ENCODE measurements around the gene PHOX2A. TPM values are rescaled to one million over a fixed set of nuclear protein-coding genes. Genes with fewer than 3 reads are reported as not detected.
A peak's percentile ranks its signal among the peaks of the same experiment; 100 is the strongest.

The PHOX2A gene
- total RNA-seq, 6 experiments from 2014 or later, result not detected

DNA sequence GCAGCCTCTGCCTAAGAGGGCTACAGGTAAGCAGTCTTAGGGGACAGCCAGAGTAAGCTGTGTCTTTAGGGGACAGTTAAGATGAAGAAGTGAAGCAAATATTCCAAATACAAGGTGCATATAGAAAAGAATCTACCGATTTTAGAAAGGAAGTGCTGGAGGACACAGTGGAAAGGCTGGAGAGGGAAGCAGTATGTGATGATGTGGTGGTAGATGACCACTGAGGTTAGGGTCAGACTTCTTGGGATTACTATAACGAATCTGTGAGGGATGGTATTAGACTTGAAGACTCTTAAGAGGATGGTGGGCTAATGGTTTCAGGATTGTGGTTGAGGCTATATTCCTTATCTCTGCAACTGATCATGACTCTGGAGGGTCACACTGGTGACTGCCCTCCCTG lies 40.0 kb upstream of the PHOX2A start:
- H3K9me3 Mint-ChIP-seq, result no peaks in the 10 kb centered on the region
- H3K4me3 Mint-ChIP-seq, result no peak overlapping the region
- H3K4me1 Mint-ChIP-seq (ENCODE audit: low read depth), result peaks cover 12% of the 10 kb centered on the region
- H3K27me3 Mint-ChIP-seq (ENCODE audit: insufficient read depth), result no peaks in the 10 kb centered on the region
- no peaks in the 10 kb centered on the region for H3K36me3 Mint-ChIP-seq (ENCODE audit: low read depth)
- no peak overlapping the region for H3K27ac Mint-ChIP-seq
- no peak for DNase-seq
- TF ChIP-seq, protein P1, sequence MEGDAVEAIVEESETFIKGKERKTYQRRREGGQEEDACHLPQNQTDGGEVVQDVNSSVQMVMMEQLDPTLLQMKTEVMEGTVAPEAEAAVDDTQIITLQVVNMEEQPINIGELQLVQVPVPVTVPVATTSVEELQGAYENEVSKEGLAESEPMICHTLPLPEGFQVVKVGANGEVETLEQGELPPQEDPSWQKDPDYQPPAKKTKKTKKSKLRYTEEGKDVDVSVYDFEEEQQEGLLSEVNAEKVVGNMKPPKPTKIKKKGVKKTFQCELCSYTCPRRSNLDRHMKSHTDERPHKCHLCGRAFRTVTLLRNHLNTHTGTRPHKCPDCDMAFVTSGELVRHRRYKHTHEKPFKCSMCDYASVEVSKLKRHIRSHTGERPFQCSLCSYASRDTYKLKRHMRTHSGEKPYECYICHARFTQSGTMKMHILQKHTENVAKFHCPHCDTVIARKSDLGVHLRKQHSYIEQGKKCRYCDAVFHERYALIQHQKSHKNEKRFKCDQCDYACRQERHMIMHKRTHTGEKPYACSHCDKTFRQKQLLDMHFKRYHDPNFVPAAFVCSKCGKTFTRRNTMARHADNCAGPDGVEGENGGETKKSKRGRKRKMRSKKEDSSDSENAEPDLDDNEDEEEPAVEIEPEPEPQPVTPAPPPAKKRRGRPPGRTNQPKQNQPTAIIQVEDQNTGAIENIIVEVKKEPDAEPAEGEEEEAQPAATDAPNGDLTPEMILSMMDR (IDR thresholded peaks at IDR 0.05), result no peak

DNA sequence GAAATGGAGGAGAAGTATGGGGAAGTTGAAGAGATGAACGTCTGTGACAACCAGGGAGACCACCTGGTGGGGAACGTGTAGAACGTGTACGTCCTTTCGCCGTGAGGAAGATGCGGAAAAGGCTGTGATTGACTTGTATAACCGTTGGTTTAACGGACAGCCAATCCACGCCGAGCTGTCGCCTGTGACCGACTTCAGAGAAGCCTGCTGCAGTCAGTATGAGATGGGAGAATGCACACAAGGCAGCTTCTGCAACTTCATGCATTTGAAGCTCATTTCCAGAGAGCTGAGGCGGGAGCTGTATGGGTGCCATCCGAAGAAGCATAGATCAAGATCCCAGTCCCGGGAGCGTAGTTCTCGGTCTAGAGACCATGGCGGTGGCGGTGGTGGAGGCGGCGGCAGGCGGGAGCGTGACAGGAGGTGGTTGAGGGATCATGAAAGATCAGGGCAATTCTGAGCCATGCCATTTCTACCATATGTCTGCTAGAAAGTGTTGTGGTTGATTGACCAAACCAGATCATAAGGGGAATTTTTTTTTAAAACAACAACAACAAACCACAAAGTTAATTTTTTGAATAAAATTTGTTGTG lies 36.8 kb upstream of the PHOX2A start:
- DNase-seq, result no peak
- Mint-ChIP-seq H3K4me3 (no peak overlapping the region), H3K9me3 (no peaks in the 10 kb centered on the region), H3K4me1 (ENCODE audit: low read depth) (peaks cover 19% of the 10 kb centered on the region), H3K27me3 (ENCODE audit: insufficient read depth) (no peaks in the 10 kb centered on the region), H3K36me3 (ENCODE audit: low read depth) (no peaks in the 10 kb centered on the region), H3K27ac (no peak overlapping the region)
- TF ChIP-seq, protein P1 (IDR thresholded peaks at IDR 0.05), result no peak

DNA sequence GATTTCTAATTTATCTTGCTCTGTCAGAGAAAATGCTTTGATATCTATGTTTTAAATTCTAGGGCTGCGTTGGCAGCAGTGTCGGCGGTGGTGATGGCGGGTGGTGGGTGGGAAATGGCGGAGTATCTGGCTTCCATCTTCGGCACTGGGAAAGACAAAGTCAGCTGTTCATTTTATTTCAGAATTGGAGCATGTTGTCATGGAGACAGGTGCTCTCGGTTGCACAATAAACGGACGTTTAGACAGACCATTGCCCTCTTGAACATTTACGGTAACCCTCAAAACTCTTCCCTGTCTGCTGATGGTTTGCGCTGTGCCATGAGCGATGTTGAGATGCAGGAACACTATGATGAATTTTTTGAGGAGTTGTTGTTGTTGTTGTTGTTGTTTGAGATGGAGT lies 36.1 kb upstream of the PHOX2A start:
- Mint-ChIP-seq H3K4me1 (ENCODE audit: low read depth) (peaks cover 19% of the 10 kb centered on the region), H3K4me3 (no peak overlapping the region), H3K27me3 (ENCODE audit: insufficient read depth) (no peaks in the 10 kb centered on the region), H3K36me3 (ENCODE audit: low read depth) (no peaks in the 10 kb centered on the region), H3K9me3 (no peaks in the 10 kb centered on the region), H3K27ac (no peak overlapping the region)
- TF ChIP-seq, protein P1 (IDR thresholded peaks at IDR 0.05), result no peak
- no peak for DNase-seq

DNA sequence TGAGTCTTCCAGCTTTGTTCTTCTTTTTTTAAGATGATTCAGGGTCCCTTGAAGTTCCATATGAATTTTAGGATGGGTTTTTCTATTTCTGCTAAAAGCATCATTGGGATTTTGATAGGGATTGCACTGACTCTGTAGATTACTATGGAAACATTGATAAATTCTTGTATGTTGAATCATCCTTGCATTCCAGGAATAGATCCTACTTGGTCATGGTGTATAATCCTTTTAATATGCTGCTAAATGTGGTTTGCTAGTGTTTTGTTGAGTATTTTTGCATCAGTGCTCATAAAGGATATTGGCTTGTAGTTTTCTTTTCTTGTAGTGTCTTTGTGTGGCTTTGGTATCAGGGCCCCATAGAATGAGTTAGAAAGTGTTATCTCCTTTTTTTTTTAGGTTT lies 34.9 kb upstream of the PHOX2A start:
- TF ChIP-seq, protein P1 (IDR thresholded peaks at IDR 0.05), result no peak
- peak; percentile 65 for DNase-seq
- Mint-ChIP-seq H3K27ac (peak overlapping the region; percentile 71), H3K4me1 (ENCODE audit: low read depth) (peaks cover 19% of the 10 kb centered on the region), H3K9me3 (no peaks in the 10 kb centered on the region), H3K4me3 (peak overlapping the region; percentile 66), H3K27me3 (ENCODE audit: insufficient read depth) (no peaks in the 10 kb centered on the region; the same call in 1 of the 2 replicates), H3K36me3 (ENCODE audit: low read depth) (no peaks in the 10 kb centered on the region)

DNA sequence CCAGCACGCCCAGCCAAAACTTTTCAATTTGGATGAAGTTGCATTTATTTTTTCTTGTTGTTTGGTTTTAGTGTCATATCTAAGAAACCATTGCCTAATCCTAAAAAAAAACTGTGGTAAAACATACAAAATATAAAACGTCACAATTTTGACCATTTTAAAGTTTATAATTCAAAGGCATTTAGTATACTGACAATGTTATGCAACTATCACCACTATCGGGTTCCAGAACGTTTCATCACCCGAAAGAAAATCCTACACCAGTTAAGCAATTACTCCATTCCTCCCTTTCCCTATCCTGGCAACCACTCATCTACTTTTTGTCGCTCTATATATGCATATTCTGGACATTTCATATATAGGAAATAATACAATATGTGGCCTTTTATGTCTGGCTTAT lies 30.5 kb upstream of the PHOX2A start:
- H3K4me1 Mint-ChIP-seq (ENCODE audit: low read depth), result peaks cover 19% of the 10 kb centered on the region
- H3K4me3 Mint-ChIP-seq, result no peak overlapping the region
- no peak overlapping the region for H3K27ac Mint-ChIP-seq
- H3K36me3 Mint-ChIP-seq (ENCODE audit: low read depth), result no peaks in the 10 kb centered on the region
- no peaks in the 10 kb centered on the region for H3K9me3 Mint-ChIP-seq
- TF ChIP-seq, protein P1 (IDR thresholded peaks at IDR 0.05), result no peak
- no peaks in the 10 kb centered on the region; the same call in 1 of the 2 replicates for H3K27me3 Mint-ChIP-seq (ENCODE audit: insufficient read depth)
- DNase-seq, result no peak
